Nephron progenitor cell (in vitro differentiated cells): ENCODE results near the gene NCKAP5.

Experiments
- DNase-seq: peaks from one replicate; pipeline ENCODE4 v3.0.0; 2021
- H3K27ac Mint-ChIP-seq: 2 replicates; pipeline ENCODE4 v1.8.0; 2021; ENCODE audit warnings: mild to moderate bottlenecking, moderate library complexity, mixed read lengths
- H3K27me3 Mint-ChIP-seq: 2 replicates; pipeline ENCODE4 v1.8.0; 2021; ENCODE audit warnings: mild to moderate bottlenecking, low read depth, mixed read lengths; ENCODE audit not compliant: poor library complexity
- H3K36me3 Mint-ChIP-seq: 2 replicates; pipeline ENCODE4 v1.8.0; 2021; ENCODE audit warnings: low read depth, mixed read lengths
- H3K4me1 Mint-ChIP-seq: 2 replicates; pipeline ENCODE4 v1.8.0; 2021; ENCODE audit warnings: mixed read lengths
- H3K4me3 Mint-ChIP-seq: 2 replicates; pipeline ENCODE4 v1.8.0; 2021; ENCODE audit warnings: mild to moderate bottlenecking, moderate library complexity, mixed read lengths
- H3K9me3 Mint-ChIP-seq: 2 replicates; pipeline ENCODE4 v1.8.0; 2021; ENCODE audit warnings: mild to moderate bottlenecking, moderate library complexity, mixed read lengths
- TF ChIP-seq, protein P1 (sequence below): fragments of 200-600 bp; sonication (generic); IDR thresholded peaks from 2 replicates; pipeline ENCODE4 v1.5.0; 2021; ENCODE audit warnings: antibody characterized with exemption

Gene NCKAP5

DNA sequence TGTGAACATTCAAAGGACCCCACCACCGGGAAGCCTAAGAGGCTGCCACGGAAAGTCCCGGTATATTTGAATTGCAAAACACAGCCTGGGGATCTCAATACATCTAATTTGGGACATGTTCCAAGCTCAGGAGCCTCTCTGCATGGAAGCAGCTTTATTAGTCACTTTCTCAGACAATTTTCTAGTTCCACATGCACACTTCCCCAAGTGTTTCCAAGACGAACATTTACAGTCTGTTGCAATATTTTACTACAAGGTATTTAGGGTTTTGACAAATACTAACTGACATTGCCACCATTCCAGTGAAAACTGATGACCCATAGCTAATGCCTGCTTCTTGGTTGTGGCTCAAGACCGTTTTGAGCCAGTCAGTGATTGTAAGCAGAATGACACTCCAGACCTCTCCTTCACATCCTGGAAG, 145.3 kb downstream of the NCKAP5 start:
- Mint-ChIP-seq H3K9me3 (no peaks in the 10 kb centered on the region), H3K27me3 (no peaks in the 10 kb centered on the region), H3K27ac (no peak overlapping the region), H3K4me3 (no peak overlapping the region), H3K4me1 (peaks cover 50% of the 10 kb centered on the region), H3K36me3 (no peaks in the 10 kb centered on the region)
- DNase-seq, result no peak
- TF ChIP-seq, protein P1, sequence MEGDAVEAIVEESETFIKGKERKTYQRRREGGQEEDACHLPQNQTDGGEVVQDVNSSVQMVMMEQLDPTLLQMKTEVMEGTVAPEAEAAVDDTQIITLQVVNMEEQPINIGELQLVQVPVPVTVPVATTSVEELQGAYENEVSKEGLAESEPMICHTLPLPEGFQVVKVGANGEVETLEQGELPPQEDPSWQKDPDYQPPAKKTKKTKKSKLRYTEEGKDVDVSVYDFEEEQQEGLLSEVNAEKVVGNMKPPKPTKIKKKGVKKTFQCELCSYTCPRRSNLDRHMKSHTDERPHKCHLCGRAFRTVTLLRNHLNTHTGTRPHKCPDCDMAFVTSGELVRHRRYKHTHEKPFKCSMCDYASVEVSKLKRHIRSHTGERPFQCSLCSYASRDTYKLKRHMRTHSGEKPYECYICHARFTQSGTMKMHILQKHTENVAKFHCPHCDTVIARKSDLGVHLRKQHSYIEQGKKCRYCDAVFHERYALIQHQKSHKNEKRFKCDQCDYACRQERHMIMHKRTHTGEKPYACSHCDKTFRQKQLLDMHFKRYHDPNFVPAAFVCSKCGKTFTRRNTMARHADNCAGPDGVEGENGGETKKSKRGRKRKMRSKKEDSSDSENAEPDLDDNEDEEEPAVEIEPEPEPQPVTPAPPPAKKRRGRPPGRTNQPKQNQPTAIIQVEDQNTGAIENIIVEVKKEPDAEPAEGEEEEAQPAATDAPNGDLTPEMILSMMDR, result no peak

DNA sequence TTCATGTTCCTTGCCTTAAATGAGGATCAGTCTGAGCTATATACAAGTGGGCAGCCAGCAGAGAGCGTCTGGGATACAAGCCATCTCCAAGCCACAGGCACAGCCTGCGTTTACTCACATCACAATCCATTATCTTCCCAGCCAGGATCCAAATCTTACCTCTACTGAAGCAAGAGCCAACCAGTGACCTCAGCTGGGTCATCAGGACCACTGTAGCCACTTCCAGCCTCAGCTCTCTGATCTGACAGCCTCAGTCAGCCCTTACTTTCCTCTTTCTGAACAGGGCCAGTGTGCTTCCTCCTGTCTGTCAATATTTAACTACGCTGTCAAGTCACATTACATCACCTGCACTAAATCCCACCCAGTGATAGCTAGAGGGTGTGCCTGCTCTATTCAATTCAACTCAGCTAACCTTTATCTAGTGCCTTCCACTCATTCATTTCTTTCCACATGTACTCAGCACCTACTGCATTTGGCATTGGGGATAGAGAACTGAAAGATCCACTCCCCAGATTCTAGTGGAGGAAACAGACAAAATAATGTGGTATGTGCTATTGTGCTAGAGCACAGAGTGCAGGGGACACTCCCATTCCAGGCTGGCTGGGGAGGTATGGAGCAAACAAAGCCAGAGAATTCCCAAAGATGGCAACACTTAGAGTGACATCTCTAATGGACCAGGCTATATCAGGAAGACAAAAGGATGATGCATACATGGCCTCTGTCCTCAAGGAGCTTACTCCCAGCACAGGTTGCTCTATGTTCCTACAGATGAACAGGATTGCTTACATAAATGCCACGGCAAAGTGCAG, 146.5 kb downstream of the NCKAP5 start:
- Mint-ChIP-seq H3K27me3 (no peaks in the 10 kb centered on the region), H3K4me3 (no peak overlapping the region), H3K4me1 (peaks cover 61% of the 10 kb centered on the region), H3K36me3 (no peaks in the 10 kb centered on the region), H3K9me3 (no peaks in the 10 kb centered on the region), H3K27ac (peak overlapping the region; percentile 13)
- TF ChIP-seq, protein P1, result no peak
- no peak for DNase-seq

DNA sequence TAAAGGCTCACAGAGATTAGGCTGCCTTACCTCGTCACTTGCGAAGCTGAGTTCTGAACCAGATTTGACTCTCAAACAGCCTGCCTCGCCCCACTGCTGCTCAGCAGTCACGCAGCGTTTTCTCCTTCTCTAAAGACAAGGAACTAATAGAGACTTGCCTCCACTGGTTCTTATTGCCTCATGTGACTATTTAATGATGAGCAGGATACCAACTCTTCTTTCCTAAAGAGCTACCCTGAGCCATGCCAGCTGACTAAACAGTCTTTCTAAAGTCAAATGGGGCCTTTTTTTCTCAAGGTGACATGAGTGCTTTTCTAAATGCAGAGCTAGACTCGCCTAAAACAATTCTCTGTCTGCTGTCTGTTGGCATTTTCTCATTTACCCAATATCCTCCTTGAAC, 147.5 kb downstream of the NCKAP5 start:
- DNase-seq, result no peak
- Mint-ChIP-seq H3K27ac (no peak overlapping the region), H3K36me3 (no peaks in the 10 kb centered on the region), H3K4me1 (peaks cover 61% of the 10 kb centered on the region), H3K9me3 (no peaks in the 10 kb centered on the region), H3K27me3 (no peaks in the 10 kb centered on the region), H3K4me3 (no peak overlapping the region)
- TF ChIP-seq, protein P1, result no peak

DNA sequence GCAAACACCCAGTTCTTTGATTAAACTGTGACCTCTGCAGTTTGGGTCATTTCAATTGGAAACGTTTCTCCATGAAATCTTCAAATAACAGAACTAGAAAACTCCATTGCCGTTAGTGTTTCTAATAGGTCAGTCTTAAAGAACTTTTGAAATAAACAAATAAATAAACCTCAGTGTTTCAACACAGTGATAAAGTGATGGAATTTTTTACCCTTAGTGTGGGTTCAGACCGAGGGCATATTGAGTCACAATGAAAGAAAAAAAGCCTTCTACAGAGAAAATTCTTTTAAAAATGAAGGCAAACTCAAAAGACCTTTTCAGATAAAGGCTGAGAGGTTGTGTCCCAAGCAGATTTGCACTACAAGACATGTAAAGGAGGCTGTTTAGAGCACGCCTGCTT, 149.6 kb downstream of the NCKAP5 start:
- Mint-ChIP-seq H3K9me3 (no peaks in the 10 kb centered on the region), H3K27me3 (no peaks in the 10 kb centered on the region), H3K27ac (no peak overlapping the region), H3K36me3 (no peaks in the 10 kb centered on the region), H3K4me3 (no peak overlapping the region), H3K4me1 (peaks cover 43% of the 10 kb centered on the region)
- no peak for DNase-seq
- TF ChIP-seq, protein P1, result no peak

DNA sequence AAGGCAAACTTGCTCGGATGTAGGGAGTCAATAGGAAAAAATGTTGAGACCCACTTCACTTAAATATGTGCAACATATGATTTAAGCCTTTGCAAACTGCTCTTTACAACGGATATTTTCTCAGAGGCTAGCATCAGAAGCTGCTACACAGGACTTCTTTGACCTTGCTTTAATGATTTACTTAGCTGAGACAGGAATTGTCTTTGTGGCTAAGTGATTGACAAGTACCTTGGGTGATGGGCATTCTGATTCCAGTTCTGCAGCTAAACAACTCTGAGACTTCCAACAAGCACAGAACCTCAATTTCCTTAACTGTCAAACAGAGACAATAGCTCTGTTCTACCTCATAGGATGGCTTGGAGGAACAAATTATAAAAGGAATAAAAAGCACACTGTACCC, 150.2 kb downstream of the NCKAP5 start:
- H3K36me3 Mint-ChIP-seq, result no peaks in the 10 kb centered on the region
- no peak overlapping the region for H3K4me3 Mint-ChIP-seq
- no peak for DNase-seq
- peaks cover 37% of the 10 kb centered on the region for H3K4me1 Mint-ChIP-seq
- H3K27me3 Mint-ChIP-seq, result no peaks in the 10 kb centered on the region
- no peak overlapping the region for H3K27ac Mint-ChIP-seq
- H3K9me3 Mint-ChIP-seq, result no peaks in the 10 kb centered on the region
- TF ChIP-seq, protein P1, result no peak

DNA sequence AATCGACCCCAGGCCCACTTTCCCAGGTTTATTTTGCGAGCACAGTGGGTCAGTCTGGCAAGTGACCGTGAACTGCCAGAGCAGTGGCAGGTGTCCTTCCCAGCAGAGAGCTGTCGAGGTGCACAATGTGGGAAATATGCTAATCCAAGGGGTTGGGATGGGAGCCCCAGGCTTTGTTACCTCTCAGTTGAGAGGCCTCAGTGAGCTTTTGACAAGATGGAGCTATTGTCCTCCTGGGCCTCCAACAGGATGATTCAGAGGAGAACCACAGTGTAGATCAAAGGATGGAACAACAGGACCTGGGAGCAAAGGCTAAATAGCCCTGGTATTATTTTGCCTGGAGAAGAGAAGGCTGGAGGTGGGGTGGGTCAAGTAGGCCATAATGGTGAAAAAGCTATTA, 150.8 kb downstream of the NCKAP5 start:
- Mint-ChIP-seq H3K27me3 (no peaks in the 10 kb centered on the region), H3K9me3 (no peaks in the 10 kb centered on the region), H3K27ac (peak overlapping the region; percentile 19), H3K4me1 (peaks cover 32% of the 10 kb centered on the region), H3K4me3 (no peak overlapping the region), H3K36me3 (no peaks in the 10 kb centered on the region)
- no peak for DNase-seq
- TF ChIP-seq, protein P1, result no peak
